Lower lobe of right lung (tissue), 2 donors: ENCODE results near the gene PPOX. TPM values are rescaled to one million over a fixed set of nuclear protein-coding genes. Genes with fewer than 3 reads are reported as not detected.
A peak's percentile ranks its signal among the peaks of the same experiment; 100 is the strongest.

ENCODE experiments used
- ATAC-seq, 2 donors: fragments of 200-7000 bp; cut with Tn5 transposase; one replicate each; pipeline ENCODE4 v1.9.1; 2020 to 2022; ENCODE audit warnings: mild to moderate bottlenecking in 2 of 2, moderate library complexity in 2 of 2
- DNase-seq: peaks from one replicate; pipeline ENCODE4 v3.0.0-alpha.2; 2020
- H3K27ac ChIP-seq: fragments of 200-600 bp; one replicate; pipeline ENCODE4 v1.8.0; 2022
- H3K27me3 ChIP-seq: fragments of 200-600 bp; one replicate; pipeline ENCODE4 v1.8.0; 2022; ENCODE audit warnings: low read depth
- H3K36me3 ChIP-seq: fragments of 200-600 bp; one replicate; pipeline ENCODE4 v1.8.0; 2022; ENCODE audit warnings: mild to moderate bottlenecking
- H3K4me1 ChIP-seq: fragments of 200-600 bp; one replicate; pipeline ENCODE4 v1.8.0; 2022
- H3K4me3 ChIP-seq: fragments of 200-600 bp; one replicate; pipeline ENCODE4 v1.8.0; 2022; ENCODE audit warnings: mild to moderate bottlenecking
- H3K9me3 ChIP-seq: fragments of 200-600 bp; one replicate; pipeline ENCODE4 v1.8.0; 2022
- CTCF ChIP-seq: fragments of 200-600 bp; IDR thresholded peaks from one replicate; pipeline ENCODE4 v1.8.0; 2022; ENCODE audit warnings: antibody characterized with exemption, mild to moderate bottlenecking
- intact Hi-C: fragments of 100-400 bp; cut with DNase I; formaldehyde crosslinking; loops from one replicate; pipeline ENCODE4 v1.11.0; 2022
- total RNA-seq: library from RNA; stranded (reverse); fragmentation: NEBNext Ultra II Directional; extraction: Animal tissue kit (Norgen Biotek cat#: 25700); gene quantifications from one replicate; pipeline ENCODE4 v1.2.1, GENCODE V29; 2021
- donor health status: DM: no; HTN: yes; CAD: no; lungs with severe emphysema.

PPOX gene
- total RNA-seq, 1 donor from 2014 or later: 24.1 TPM

GRCh38 chr1:161139766-161140165, 26.5 kb upstream of the PPOX start:
- H3K4me3 ChIP-seq: no peak overlapping the region
- peaks cover 28% of the 10 kb centered on the region for H3K4me1 ChIP-seq
- DNase-seq (no peak), ATAC-seq (peak; percentile 32 to 66)
- H3K36me3 ChIP-seq: no peaks in the 10 kb centered on the region
- intact Hi-C loops: no loop called here
- H3K9me3 ChIP-seq: no peaks in the 10 kb centered on the region
- TF ChIP-seq CTCF: peak; percentile 49
- no peak overlapping the region for H3K27ac ChIP-seq
- no peaks in the 10 kb centered on the region for H3K27me3 ChIP-seq

GRCh38 chr1:161140755-161141400, 25.3 kb upstream of the PPOX start:
- Histone ChIP-seq H3K9me3 (no peaks in the 10 kb centered on the region), H3K36me3 (no peaks in the 10 kb centered on the region), H3K4me1 (peaks cover 28% of the 10 kb centered on the region), H3K27ac (no peak overlapping the region), H3K4me3 (no peak overlapping the region), H3K27me3 (no peaks in the 10 kb centered on the region)
- TF ChIP-seq CTCF: no peak
- intact Hi-C loops: no loop called here
- DNase-seq (no peak), ATAC-seq (no peak)

GRCh38 chr1:161145832-161146231, 20.4 kb upstream of the PPOX start:
- intact Hi-C loops: no loop called here
- H3K36me3 ChIP-seq: no peaks in the 10 kb centered on the region
- H3K27ac ChIP-seq: no peak overlapping the region
- TF ChIP-seq CTCF: no peak
- no peaks in the 10 kb centered on the region for H3K9me3 ChIP-seq
- DNase-seq: no peak
- no peaks in the 10 kb centered on the region for H3K4me1 ChIP-seq
- no peaks in the 10 kb centered on the region for H3K27me3 ChIP-seq
- H3K4me3 ChIP-seq: no peak overlapping the region
- ATAC-seq: no peak

- no peak for TF ChIP-seq CTCF
- intact Hi-C loops: no loop called here
- peak overlapping the region; percentile 91 for H3K27ac ChIP-seq
- DNase-seq (no peak), ATAC-seq (no peak)
- H3K27me3 ChIP-seq: no peaks in the 10 kb centered on the region
- no peaks in the 10 kb centered on the region for H3K9me3 ChIP-seq
- peaks cover 16% of the 10 kb centered on the region for H3K36me3 ChIP-seq
- H3K4me3 ChIP-seq: peak overlapping the region; percentile 80
- H3K4me1 ChIP-seq: peaks cover 15% of the 10 kb centered on the region
These were observed 13.1 kb upstream of the PPOX start for GRCh38 chr1:161153176-161153575.

GRCh38 chr1:161153682-161154337, 12.4 kb upstream of the PPOX start, which contains the start of gene UFC1:
Gene UFC1 (plus strand): TSS chr1:161153978. CDS start chr1:161153998, 20 bp downstream.
- ATAC-seq (peak; percentile 93 to 98), DNase-seq (peak; percentile 89)
- H3K27me3 ChIP-seq: no peaks in the 10 kb centered on the region
- peaks cover 22% of the 10 kb centered on the region for H3K4me1 ChIP-seq
- no peaks in the 10 kb centered on the region for H3K9me3 ChIP-seq
- intact Hi-C loops: no loop called here
- no peak for TF ChIP-seq CTCF
- H3K4me3 ChIP-seq: peak within 1 kb of the TSS; percentile 80
- H3K27ac ChIP-seq: peak within 1 kb of the TSS; percentile 91
- H3K36me3 ChIP-seq: peaks cover 20% of the 10 kb centered on the region
